GM12865 (cell line): ENCODE results near the gene CAV2.

Experiments
- DNase-seq: peaks from one replicate; pipeline ENCODE4 v3.0.0; 2010; ENCODE audit warnings: low read depth
- H3K4me3 ChIP-seq: 2 replicates; pipeline ENCODE4 v1.5.1; 2011; ENCODE audit warnings: mild to moderate bottlenecking, low read depth, low read length, control low read depth
- TF ChIP-seq, protein P1 (sequence below): IDR thresholded peaks from 2 replicates; pipeline ENCODE4 v1.5.1; 2011; ENCODE audit warnings: low read length, control low read depth, low read depth, inconsistent platforms; ENCODE audit not compliant: insufficient read depth; ENCODE audit errors: missing control alignments

Gene CAV2

DNA sequence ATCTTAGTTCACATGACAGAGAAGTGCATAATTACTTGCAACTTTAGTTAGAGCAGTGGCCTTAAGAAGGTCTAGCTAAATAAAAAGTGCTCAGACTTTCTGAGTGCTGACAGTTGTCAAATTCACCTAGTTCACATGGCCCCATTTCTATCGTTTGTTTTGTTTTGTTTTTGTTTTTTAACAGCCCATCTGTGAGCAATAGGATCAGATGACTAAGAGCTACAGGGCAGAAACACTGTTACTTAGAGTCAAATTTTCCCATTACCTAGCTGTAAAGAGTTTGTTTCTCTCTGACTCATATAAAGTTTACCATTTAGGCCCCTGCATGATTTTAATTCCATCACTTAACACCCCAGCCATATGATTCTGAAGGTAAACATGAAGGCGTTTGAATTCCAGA lies 44.1 kb downstream of the CAV2 start:
- no peak overlapping the region for H3K4me3 ChIP-seq
- TF ChIP-seq, protein P1, sequence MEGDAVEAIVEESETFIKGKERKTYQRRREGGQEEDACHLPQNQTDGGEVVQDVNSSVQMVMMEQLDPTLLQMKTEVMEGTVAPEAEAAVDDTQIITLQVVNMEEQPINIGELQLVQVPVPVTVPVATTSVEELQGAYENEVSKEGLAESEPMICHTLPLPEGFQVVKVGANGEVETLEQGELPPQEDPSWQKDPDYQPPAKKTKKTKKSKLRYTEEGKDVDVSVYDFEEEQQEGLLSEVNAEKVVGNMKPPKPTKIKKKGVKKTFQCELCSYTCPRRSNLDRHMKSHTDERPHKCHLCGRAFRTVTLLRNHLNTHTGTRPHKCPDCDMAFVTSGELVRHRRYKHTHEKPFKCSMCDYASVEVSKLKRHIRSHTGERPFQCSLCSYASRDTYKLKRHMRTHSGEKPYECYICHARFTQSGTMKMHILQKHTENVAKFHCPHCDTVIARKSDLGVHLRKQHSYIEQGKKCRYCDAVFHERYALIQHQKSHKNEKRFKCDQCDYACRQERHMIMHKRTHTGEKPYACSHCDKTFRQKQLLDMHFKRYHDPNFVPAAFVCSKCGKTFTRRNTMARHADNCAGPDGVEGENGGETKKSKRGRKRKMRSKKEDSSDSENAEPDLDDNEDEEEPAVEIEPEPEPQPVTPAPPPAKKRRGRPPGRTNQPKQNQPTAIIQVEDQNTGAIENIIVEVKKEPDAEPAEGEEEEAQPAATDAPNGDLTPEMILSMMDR, result no peak
- no peak for DNase-seq

- TF ChIP-seq, protein P1, result no peak
- no peak overlapping the region for H3K4me3 ChIP-seq
- no peak for DNase-seq
Measured at GRCh38 chr7:116544487-116544886, 44.9 kb downstream of the CAV2 start.

GRCh38 chr7:116545411-116545993 lies 46.0 kb downstream of the CAV2 start:
- TF ChIP-seq, protein P1, result no peak
- DNase-seq, result no peak
- H3K4me3 ChIP-seq, result no peak overlapping the region

DNA sequence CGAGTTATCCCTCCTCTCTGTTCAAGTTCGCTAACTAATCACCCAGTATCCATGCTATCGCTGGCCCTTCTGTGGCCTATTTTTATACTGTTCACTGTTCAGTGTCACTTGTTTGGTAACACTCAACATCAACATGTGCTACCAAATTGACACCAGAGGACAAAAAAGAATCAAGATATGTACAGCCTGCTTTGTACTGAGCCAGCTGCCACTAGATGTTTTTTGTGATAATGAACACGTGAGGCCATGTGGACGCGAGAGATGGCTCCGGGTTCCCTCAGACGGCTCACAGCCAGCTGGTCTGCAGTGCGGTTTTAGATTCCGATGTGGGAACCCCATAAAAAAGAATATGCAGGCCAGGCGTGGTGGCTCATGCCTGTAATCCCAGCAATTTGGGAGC lies 46.5 kb downstream of the CAV2 start:
- no peak for DNase-seq
- TF ChIP-seq, protein P1, result no peak
- H3K4me3 ChIP-seq, result no peak overlapping the region

DNA sequence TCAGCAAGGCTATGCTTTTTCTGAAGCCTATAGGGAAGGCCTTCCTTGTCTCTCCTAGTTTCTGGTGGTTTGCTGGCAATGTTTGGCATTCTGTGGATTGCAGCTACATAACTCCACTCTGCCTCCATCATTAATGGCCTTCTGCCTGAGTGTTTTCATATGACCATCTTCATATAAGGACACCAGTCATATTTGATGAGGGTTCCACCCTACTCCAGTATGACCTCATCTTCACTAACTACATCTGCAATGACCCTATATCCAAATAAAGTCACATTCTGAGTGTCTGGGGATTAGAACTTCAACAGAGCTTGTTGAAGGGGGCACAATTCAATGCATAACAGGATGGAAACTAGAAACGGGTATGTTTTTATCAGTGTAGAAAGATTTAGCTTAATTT lies 47.4 kb downstream of the CAV2 start:
- DNase-seq, result no peak
- TF ChIP-seq, protein P1, result no peak
- H3K4me3 ChIP-seq, result no peak overlapping the region

DNA sequence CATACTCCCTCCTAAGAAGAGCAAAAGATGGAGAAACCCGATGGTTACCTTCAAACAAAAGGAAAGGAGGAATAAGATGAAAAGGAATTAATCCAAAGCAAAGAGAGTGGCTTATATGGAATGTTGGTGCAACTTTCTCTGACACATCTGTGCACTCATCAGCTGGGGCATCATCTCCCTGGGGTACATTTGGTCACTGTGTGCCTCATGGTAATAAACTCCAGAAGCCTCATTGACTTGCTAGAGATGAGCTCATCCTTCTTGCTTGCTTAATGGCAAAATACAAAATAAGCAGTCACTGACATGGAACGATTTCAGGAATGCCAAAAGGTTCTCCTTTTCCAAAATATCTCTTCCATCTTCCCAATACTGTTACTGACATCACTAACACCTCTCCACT lies 47.8 kb downstream of the CAV2 start:
- TF ChIP-seq, protein P1, result no peak
- no peak for DNase-seq
- H3K4me3 ChIP-seq, result no peak overlapping the region

DNA sequence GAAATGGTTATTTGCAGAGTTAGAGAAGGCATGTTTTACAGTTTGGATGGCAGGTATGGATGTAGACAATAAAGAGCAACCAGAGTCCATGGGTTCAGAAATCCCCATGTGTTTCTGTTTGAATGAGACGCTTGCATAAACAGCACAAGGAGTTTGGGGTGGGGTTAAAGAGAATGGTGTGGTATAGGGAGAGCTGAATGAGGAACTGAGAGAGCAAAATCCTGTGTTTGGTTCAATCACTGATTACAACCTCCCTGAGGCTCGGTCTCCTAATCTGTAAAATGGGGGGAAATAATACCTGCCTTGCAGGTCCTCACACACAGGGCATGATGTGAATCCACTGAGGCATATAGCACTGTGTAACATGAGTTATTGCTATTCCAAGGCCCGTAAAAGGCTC lies 49.0 kb downstream of the CAV2 start:
- DNase-seq, result peak; percentile 63
- TF ChIP-seq, protein P1, result no peak
- no peak overlapping the region for H3K4me3 ChIP-seq
